Measurements from ENCODE around the gene LRFN2.

The LRFN2 gene

DNA sequence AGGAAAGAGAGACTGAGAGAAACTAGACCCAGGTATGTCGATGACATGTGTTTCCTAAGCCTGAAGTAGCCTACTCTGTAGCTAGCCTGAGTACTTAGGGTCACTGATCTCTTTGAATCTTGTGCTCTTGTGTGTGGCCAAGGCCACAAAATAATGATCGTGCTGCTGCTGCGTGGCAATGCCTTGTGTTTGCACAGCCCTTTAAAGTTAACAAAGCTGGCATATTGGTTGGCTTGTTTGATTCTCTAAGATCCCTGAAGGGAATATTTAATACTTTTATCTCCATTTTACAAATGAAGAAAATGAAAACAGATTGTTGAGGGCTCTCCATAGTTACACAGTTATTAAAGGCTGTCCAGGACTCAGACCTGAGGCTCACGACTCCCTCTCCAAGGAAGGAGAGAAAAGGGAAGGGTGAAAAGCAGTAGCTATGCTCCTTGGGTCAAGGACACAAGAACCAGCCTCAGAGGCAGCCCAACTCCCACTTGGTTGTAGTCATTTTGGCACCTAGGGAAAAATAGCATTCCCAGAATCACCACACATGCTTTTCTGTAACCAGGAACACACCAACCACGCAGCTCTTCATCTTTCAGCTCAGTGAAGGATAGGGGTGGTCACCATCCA is 130.7 kb downstream of the LRFN2 start:
- DNase-seq (ENCODE audit: low spot score) = no peak
- no peak overlapping the region for H3K27ac ChIP-seq
- TF ChIP-seq, protein P1, sequence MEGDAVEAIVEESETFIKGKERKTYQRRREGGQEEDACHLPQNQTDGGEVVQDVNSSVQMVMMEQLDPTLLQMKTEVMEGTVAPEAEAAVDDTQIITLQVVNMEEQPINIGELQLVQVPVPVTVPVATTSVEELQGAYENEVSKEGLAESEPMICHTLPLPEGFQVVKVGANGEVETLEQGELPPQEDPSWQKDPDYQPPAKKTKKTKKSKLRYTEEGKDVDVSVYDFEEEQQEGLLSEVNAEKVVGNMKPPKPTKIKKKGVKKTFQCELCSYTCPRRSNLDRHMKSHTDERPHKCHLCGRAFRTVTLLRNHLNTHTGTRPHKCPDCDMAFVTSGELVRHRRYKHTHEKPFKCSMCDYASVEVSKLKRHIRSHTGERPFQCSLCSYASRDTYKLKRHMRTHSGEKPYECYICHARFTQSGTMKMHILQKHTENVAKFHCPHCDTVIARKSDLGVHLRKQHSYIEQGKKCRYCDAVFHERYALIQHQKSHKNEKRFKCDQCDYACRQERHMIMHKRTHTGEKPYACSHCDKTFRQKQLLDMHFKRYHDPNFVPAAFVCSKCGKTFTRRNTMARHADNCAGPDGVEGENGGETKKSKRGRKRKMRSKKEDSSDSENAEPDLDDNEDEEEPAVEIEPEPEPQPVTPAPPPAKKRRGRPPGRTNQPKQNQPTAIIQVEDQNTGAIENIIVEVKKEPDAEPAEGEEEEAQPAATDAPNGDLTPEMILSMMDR (conservative IDR thresholded peaks at IDR 0.05; ENCODE audit: low read depth) = no peak
- ChIA-PET CTCF (no interaction called here), POLR2A (ENCODE audit: low non-redundant PET) (no interaction called here)

DNA sequence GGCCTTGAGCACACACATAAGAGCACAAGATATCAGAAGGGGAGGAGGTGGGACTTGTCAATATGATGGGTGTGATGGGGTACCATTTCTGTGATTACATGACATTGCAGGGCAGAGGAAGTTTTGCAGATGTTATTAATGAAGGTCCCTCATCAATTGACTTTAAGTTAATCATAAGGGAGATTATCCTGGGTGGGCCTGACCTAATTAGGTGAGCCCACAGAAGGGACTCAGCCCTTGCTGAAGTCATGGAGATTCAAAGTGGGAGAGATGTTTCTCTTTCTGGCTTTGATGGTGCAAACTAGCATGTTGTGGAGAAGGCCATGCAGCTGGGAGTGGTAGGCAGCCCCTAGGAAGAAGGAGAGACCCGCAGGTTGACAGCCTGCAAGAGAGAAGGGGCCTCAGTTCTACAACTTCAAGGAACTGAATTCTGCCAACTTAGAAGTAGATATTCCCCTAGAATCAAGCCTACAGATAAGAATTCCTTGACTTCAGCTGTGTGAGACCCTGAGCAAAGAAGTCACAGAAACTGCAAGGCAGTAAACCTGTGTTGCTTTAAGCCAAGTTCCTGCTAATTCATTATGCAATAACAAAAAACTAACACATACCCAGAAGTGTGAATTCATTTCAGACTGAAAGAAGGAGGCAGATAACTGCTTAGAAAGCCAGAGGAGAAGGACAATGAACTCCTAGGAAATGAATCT is 131.3 kb downstream of the LRFN2 start:
- H3K27ac ChIP-seq = no peak overlapping the region
- CTCF ChIA-PET = no interaction called here
- POLR2A ChIA-PET (ENCODE audit: low non-redundant PET) = no interaction called here
- TF ChIP-seq, protein P1 (conservative IDR thresholded peaks at IDR 0.05; ENCODE audit: low read depth) = no peak
- DNase-seq (ENCODE audit: low spot score) = no peak

DNA sequence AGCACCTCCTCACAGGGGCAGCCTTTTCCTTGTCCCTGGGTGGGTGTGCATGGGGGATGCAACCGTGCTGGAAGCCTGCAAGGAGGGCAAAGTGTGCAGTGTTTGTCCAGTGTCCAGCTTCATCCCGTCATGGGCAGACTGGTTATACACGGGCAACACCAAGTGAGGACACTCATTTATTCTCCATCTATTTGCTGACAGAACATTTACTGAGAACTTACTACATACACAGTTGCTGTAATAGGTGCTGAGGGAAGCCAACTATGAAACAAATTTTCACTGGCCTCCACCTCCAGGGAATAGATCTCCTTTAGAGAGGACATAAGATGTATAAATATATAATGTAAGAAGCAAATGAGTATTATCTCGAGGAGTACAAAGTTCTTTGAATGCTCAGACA is 136.7 kb downstream of the LRFN2 start:
- TF ChIP-seq, protein P1 (conservative IDR thresholded peaks at IDR 0.05; ENCODE audit: low read depth) = no peak
- ChIA-PET CTCF (interaction anchor here (0.6 kb wide), 1 partner anchor 13 kb away, joined by 3 read pairs; no protein-coding TSS in a partner anchor), POLR2A (ENCODE audit: low non-redundant PET) (no interaction called here)
- H3K27ac ChIP-seq = no peak overlapping the region
- no peak for DNase-seq (ENCODE audit: low spot score)

DNA sequence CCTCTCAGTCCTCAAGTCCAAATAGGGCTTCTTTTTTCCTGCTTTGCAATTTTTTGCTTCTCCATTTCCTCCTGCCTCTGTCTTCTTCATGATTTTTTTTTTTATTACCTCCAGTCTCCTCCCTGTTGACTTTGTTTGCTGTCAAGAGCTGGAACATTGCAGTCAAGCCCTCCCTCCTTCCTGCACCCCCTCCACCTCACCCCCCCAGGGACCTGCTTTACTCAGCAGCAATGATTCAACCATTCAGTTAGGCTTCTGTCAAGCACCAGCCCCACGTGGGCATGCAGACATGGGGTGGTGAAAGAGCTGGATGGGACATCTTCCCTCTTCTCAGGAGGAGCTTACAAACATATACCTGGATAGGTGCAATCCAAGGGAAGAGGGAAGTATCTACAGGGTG is 142.4 kb downstream of the LRFN2 start:
- ChIA-PET POLR2A (ENCODE audit: low non-redundant PET) (no interaction called here), CTCF (interaction anchor here (0.6 to 0.7 kb wide), 2 partner anchors 56 to 551 kb away, joined by 3 to 6 read pairs; no protein-coding TSS in a partner anchor)
- DNase-seq (ENCODE audit: low spot score) = no peak
- no peak overlapping the region for H3K27ac ChIP-seq
- TF ChIP-seq, protein P1 (conservative IDR thresholded peaks at IDR 0.05; ENCODE audit: low read depth) = no peak

DNA sequence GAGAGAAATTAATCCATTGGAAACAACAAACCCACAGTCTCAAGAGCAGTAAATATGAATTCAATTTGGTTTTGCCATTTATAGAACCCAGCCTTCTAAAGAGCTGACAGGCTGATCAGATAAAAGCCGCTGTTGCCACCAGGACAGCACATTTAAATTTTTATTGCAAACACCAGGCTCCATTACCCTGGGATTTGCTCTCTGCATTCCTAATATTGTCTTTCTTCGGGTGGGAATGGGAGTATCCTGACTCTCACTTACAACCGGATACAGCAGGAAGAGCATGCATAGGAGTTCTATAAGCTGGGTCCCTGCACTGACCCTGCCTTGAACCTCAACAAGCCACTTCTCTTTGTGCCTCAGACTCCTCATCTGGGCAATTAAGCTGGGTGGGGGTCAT is 142.9 kb downstream of the LRFN2 start:
- DNase-seq (ENCODE audit: low spot score) = no peak
- ChIA-PET POLR2A (ENCODE audit: low non-redundant PET) (no interaction called here), CTCF (interaction anchor here (0.7 kb wide), 1 partner anchor 551 kb away, joined by 6 read pairs; no protein-coding TSS in a partner anchor)
- TF ChIP-seq, protein P1 (conservative IDR thresholded peaks at IDR 0.05; ENCODE audit: low read depth) = no peak
- H3K27ac ChIP-seq = no peak overlapping the region

DNA sequence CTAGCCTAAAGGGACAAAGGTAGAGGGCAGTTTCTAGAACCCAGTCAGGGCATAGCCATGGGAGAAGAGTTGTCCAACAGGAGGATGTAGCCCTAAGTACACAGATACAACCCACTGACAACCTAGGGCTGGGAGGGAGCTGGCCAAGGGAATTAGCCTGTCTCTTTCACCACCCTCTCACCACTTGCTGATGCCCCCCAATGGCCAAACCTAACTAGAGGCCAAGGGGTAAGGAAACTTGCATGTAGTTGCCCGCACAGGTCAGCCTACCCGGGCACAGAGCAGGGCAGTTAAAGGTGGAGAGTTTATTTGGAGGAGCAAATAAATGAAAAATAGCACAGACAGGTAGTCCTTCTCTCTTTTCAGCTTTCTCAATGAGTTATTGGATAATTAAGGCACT is 143.3 kb downstream of the LRFN2 start:
- ChIA-PET POLR2A (ENCODE audit: low non-redundant PET) (no interaction called here), CTCF (no interaction called here)
- DNase-seq (ENCODE audit: low spot score) = no peak
- H3K27ac ChIP-seq = no peak overlapping the region
- TF ChIP-seq, protein P1 (conservative IDR thresholded peaks at IDR 0.05; ENCODE audit: low read depth) = no peak
